ENCODE measurements around the gene EPS15. TPM values are rescaled to one million over a fixed set of nuclear protein-coding genes. Genes with fewer than 3 reads are reported as not detected.

Gene EPS15
- total and polyA plus RNA-seq, 2 donors (not counting 1 experiment from before 2014, with no cell fraction given): 40.3 to 151 TPM

- no CpG with 5 or more reads among the region's 2 CpGs for WGBS (ENCODE audit: insufficient coverage)
Measured at GRCh38 chr1:51516649-51517158, 2.4 kb downstream of the EPS15 start.

More at GRCh38 chr1:51516649-51517158, 2.4 kb downstream of the EPS15 start:
- Histone ChIP-seq H3K4me1 (ENCODE audit: control insufficient read depth in 2 of 2, insufficient read depth in 2 of 2, low read length in 2 of 2) (peaks cover 45 to 64% of the 10 kb centered on the region in 2 donors), H3K79me2 (ENCODE audit: control insufficient read depth, insufficient read depth, low read length) (peaks cover 69% of the 10 kb centered on the region), H3K9ac (ENCODE audit: low read length) (peak overlapping the region; percentile 86), H3K27me3 (replicated peaks in 1 of 4; ENCODE audit: control extremely low read depth in 1 of 4, control insufficient read depth in 3 of 4, insufficient read depth in 4 of 4, low read length in 3 of 4) (no peaks in the 10 kb centered on the region), H3K4me3 (ENCODE audit: control extremely low read depth in 1 of 5, extremely low read depth in 1 of 5, insufficient read depth in 1 of 5, low read depth in 2 of 5, low read length in 4 of 5) (peak overlapping the region in 2 of 5 experiments; percentile 20 to 93), H3K27ac (ENCODE audit: low read length in 2 of 2) (peak overlapping the region; percentile 30 to 88), H3K9me3 (ENCODE audit: control extremely low read depth in 1 of 3, control insufficient read depth in 2 of 3, insufficient read depth in 1 of 3, low read length in 2 of 3) (no peaks in the 10 kb centered on the region), H3K4me2 (replicated peaks; ENCODE audit: low read depth, low read length, poor library complexity, severe bottlenecking) (peak overlapping the region; percentile 91), H4K20me1 (ENCODE audit: control insufficient read depth, insufficient read depth, low read length, poor library complexity, severe bottlenecking) (peaks cover 8% of the 10 kb centered on the region), H2AFZ (ENCODE audit: insufficient read depth, low read depth, low read length, poor library complexity, severe bottlenecking) (peak overlapping the region; percentile 7), H3K36me3 (replicated peaks in 1 of 2; ENCODE audit: control extremely low read depth in 1 of 2, control insufficient read depth in 1 of 2, extremely low read depth in 1 of 2, insufficient read depth in 2 of 2, low read length in 1 of 2) (no peaks in the 10 kb centered on the region)
- Mint-ChIP-seq H3K27ac (peak overlapping the region; percentile 86), H3K27me3 (no peaks in the 10 kb centered on the region), H3K4me3 (peak overlapping the region; percentile 89), H3K4me1 (peaks cover 73% of the 10 kb centered on the region), H3K9me3 (ENCODE audit: insufficient read depth) (no peaks in the 10 kb centered on the region)
- intact Hi-C loops (cut with micrococcal nuclease): loop anchor here (1.0 to 10.0 kb wide), 5 partner anchors 10 to 552 kb away; partner anchors contain the start of genes FAF1 and RNF11
- ChIA-PET POLR2A (interaction anchor here (0.9 to 1.4 kb wide), 3 partner anchors 10 to 86 kb away, joined by 3 to 9 read pairs (median 5); no protein-coding TSS in a partner anchor), CTCF (interaction anchor here (1.8 to 2.8 kb wide), 2 partner anchors 10 to 29 kb away, joined by 5 to 8 read pairs; no protein-coding TSS in a partner anchor)
- no peak for ATAC-seq (ENCODE audit: low read depth)
- TF ChIP-seq EZH2 (IDR thresholded peaks at IDR 0.05; ENCODE audit: borderline replicate concordance, insufficient read depth, low read depth, low read length, poor library complexity, severe bottlenecking): no peak
- TF ChIP-seq CTCF (IDR thresholded peaks at IDR 0.05): no peak
- DNase-seq: no peak

Measured in B cell (primary cell).